Activated CD8-positive, alpha-beta memory T cell treated with anti-CD3 and anti-CD28 coated beads, Interleukin-2, amount 10 ng/mL, durations not matched to agents 7 days and 5 days (primary cell): ENCODE results near the gene NUP214. TPM values are rescaled to one million over a fixed set of nuclear protein-coding genes. Genes with fewer than 3 reads are reported as not detected.
"Not testable (repeated sequence)": the region's sequence is repeated elsewhere in the genome, so short reads cannot be mapped to it uniquely, and the experiment has no call there.

Source experiments
- ATAC-seq: fragments of 150-1000 bp; cut with Tn5 transposase; one replicate; pipeline ENCODE4 v1.10.0; 2021; ENCODE audit warnings: moderate library complexity
- CTCF ChIA-PET: fragments of 350-600 bp; sonication (Branson Sonifier 250); formaldehyde crosslinking; loops from one replicate; lab custom pipeline; 2021; ENCODE audit warnings: antibody characterized with exemption; lab: Charles Lee
- DNase-seq: peaks from one replicate; pipeline ENCODE4 v3.0.0-alpha.2; 2020
- H3K27ac Mint-ChIP-seq: one replicate; pipeline ENCODE4 v1.8.0; 2021; ENCODE audit warnings: mild to moderate bottlenecking, mixed read lengths
- H3K27me3 Mint-ChIP-seq: one replicate; pipeline ENCODE4 v1.8.0; 2021; ENCODE audit warnings: mixed read lengths
- H3K36me3 Mint-ChIP-seq: one replicate; pipeline ENCODE4 v1.8.0; 2021; ENCODE audit warnings: mild to moderate bottlenecking, mixed read lengths
- H3K4me1 Mint-ChIP-seq: one replicate; pipeline ENCODE4 v1.8.0; 2021; ENCODE audit warnings: mixed read lengths
- H3K4me3 Mint-ChIP-seq: one replicate; pipeline ENCODE4 v1.8.0; 2021; ENCODE audit warnings: mild to moderate bottlenecking, moderate library complexity, mixed read lengths
- H3K9me3 Mint-ChIP-seq: one replicate; pipeline ENCODE4 v1.8.0; 2022; ENCODE audit warnings: low read depth, mixed read lengths
- total RNA-seq, 2 experiments: library from RNA; stranded (reverse); gene quantifications; one replicate each; pipeline ENCODE4 v1.2.3, GENCODE V29; 2021

The NUP214 gene
- total RNA-seq, 2 experiments from 2014 or later: 58.3 to 79.9 TPM

GRCh38 chr9:131114084-131114535, 11.3 kb upstream of the NUP214 start:
- DNase-seq (no peak), ATAC-seq (no peak)
- Mint-ChIP-seq H3K9me3 (no peaks in the 10 kb centered on the region), H3K4me3 (no peak overlapping the region), H3K4me1 (no peaks in the 10 kb centered on the region), H3K27ac (no peak overlapping the region), H3K27me3 (peaks cover 18% of the 10 kb centered on the region), H3K36me3 (no peaks in the 10 kb centered on the region)
- CTCF ChIA-PET: no interaction called here

GRCh38 chr9:131115360-131115742, 10.0 kb upstream of the NUP214 start:
- H3K4me3 Mint-ChIP-seq, H3K36me3 Mint-ChIP-seq, DNase-seq, H3K9me3 Mint-ChIP-seq, ATAC-seq, H3K27ac Mint-ChIP-seq, CTCF ChIA-PET, H3K4me1 Mint-ChIP-seq: not testable (repeated sequence)
- H3K27me3 Mint-ChIP-seq: peaks cover 25% of the 10 kb centered on the region

GRCh38 chr9:131116281-131117120, 8.9 kb upstream of the NUP214 start:
- CTCF ChIA-PET: no interaction called here
- H3K4me3 Mint-ChIP-seq: no peak overlapping the region
- H3K4me1 Mint-ChIP-seq: no peaks in the 10 kb centered on the region
- no peaks in the 10 kb centered on the region for H3K9me3 Mint-ChIP-seq
- no peak for ATAC-seq
- DNase-seq: no peak
- no peak overlapping the region for H3K27ac Mint-ChIP-seq
- peaks cover 25% of the 10 kb centered on the region for H3K27me3 Mint-ChIP-seq
- no peaks in the 10 kb centered on the region for H3K36me3 Mint-ChIP-seq

GRCh38 chr9:131117121-131117761, 8.1 kb upstream of the NUP214 start:
- no peaks in the 10 kb centered on the region for H3K9me3 Mint-ChIP-seq
- H3K4me3 Mint-ChIP-seq: no peak overlapping the region
- H3K27ac Mint-ChIP-seq: no peak overlapping the region
- no peaks in the 10 kb centered on the region for H3K36me3 Mint-ChIP-seq
- DNase-seq (no peak), ATAC-seq (no peak)
- peaks cover 25% of the 10 kb centered on the region for H3K27me3 Mint-ChIP-seq
- CTCF ChIA-PET: no interaction called here
- no peaks in the 10 kb centered on the region for H3K4me1 Mint-ChIP-seq

- H3K36me3 Mint-ChIP-seq: no peaks in the 10 kb centered on the region
- H3K9me3 Mint-ChIP-seq: no peaks in the 10 kb centered on the region
- no peak overlapping the region for H3K27ac Mint-ChIP-seq
- ATAC-seq: no peak
- CTCF ChIA-PET: no interaction called here
- no peaks in the 10 kb centered on the region for H3K4me1 Mint-ChIP-seq
- H3K27me3 Mint-ChIP-seq: peaks cover 25% of the 10 kb centered on the region
- no peak overlapping the region for H3K4me3 Mint-ChIP-seq
- no peak for DNase-seq
Measured at GRCh38 chr9:131117762-131118145, 7.6 kb upstream of the NUP214 start.

- Mint-ChIP-seq H3K9me3 (no peaks in the 10 kb centered on the region), H3K27me3 (peaks cover 25% of the 10 kb centered on the region), H3K4me3 (no peak overlapping the region), H3K36me3 (no peaks in the 10 kb centered on the region), H3K4me1 (peaks cover under 1% of the 10 kb centered on the region), H3K27ac (no peak overlapping the region)
- DNase-seq: no peak
- no peak for ATAC-seq
- CTCF ChIA-PET: interaction anchor here (0.7 to 1.2 kb wide), 2 partner anchors 61 to 73 kb away, joined by 3 to 4 read pairs; no protein-coding TSS in a partner anchor
Measured at GRCh38 chr9:131119600-131119999, 5.8 kb upstream of the NUP214 start.

- Mint-ChIP-seq H3K4me1 (peaks cover 6% of the 10 kb centered on the region), H3K27me3 (peaks cover 25% of the 10 kb centered on the region), H3K27ac (no peak overlapping the region), H3K9me3 (no peaks in the 10 kb centered on the region), H3K36me3 (peaks cover 2% of the 10 kb centered on the region), H3K4me3 (no peak overlapping the region)
- CTCF ChIA-PET: no interaction called here
- ATAC-seq (no peak), DNase-seq (no peak)
Measured at GRCh38 chr9:131120620-131121228, 4.7 kb upstream of the NUP214 start.

GRCh38 chr9:131121346-131121745, 4.0 kb upstream of the NUP214 start:
- ATAC-seq (no peak), DNase-seq (no peak)
- Mint-ChIP-seq H3K4me1 (peaks cover 11% of the 10 kb centered on the region), H3K4me3 (no peak overlapping the region), H3K36me3 (peaks cover 2% of the 10 kb centered on the region), H3K9me3 (no peaks in the 10 kb centered on the region), H3K27me3 (peaks cover 25% of the 10 kb centered on the region), H3K27ac (no peak overlapping the region)
- CTCF ChIA-PET: no interaction called here

- Mint-ChIP-seq H3K4me3 (no peak overlapping the region), H3K9me3 (no peaks in the 10 kb centered on the region), H3K27me3 (peaks cover 20% of the 10 kb centered on the region), H3K27ac (no peak overlapping the region), H3K4me1 (peaks cover 18% of the 10 kb centered on the region), H3K36me3 (peaks cover 2% of the 10 kb centered on the region)
- no peak for ATAC-seq
- CTCF ChIA-PET: no interaction called here
- DNase-seq: no peak
Measured at GRCh38 chr9:131122158-131122557, 3.2 kb upstream of the NUP214 start.

- DNase-seq: peak; percentile 46
- peaks cover 24% of the 10 kb centered on the region for H3K36me3 Mint-ChIP-seq
- peak overlapping the region; percentile 86 for H3K4me3 Mint-ChIP-seq
- peak overlapping the region; percentile 93 for H3K27ac Mint-ChIP-seq
- ATAC-seq: no peak
- peaks cover 36% of the 10 kb centered on the region for H3K4me1 Mint-ChIP-seq
- CTCF ChIA-PET: interaction anchor here (0.8 to 2.6 kb wide), 8 partner anchors 11 to 225 kb away, joined by 3 to 10 read pairs (median 3); no protein-coding TSS in a partner anchor
- no peaks in the 10 kb centered on the region for H3K9me3 Mint-ChIP-seq
- H3K27me3 Mint-ChIP-seq: peaks cover 2% of the 10 kb centered on the region
Measured at GRCh38 chr9:131125038-131125287, 423 bp upstream of the NUP214 start.

- Mint-ChIP-seq H3K9me3 (no peaks in the 10 kb centered on the region), H3K27me3 (no peaks in the 10 kb centered on the region), H3K27ac (peak overlapping the region; percentile 93), H3K4me3 (peak overlapping the region; percentile 86), H3K36me3 (peaks cover 30% of the 10 kb centered on the region), H3K4me1 (peaks cover 38% of the 10 kb centered on the region)
- ATAC-seq (no peak), DNase-seq (no peak)
- CTCF ChIA-PET: interaction anchor here (1.0 to 2.6 kb wide), 4 partner anchors 14 to 210 kb away, joined by 3 to 10 read pairs (median 4); no protein-coding TSS in a partner anchor
Measured at GRCh38 chr9:131126059-131126426, 657 bp downstream of the NUP214 start.

- Mint-ChIP-seq H3K27me3 (no peaks in the 10 kb centered on the region), H3K27ac (no peak overlapping the region), H3K4me3 (no peak overlapping the region), H3K9me3 (no peaks in the 10 kb centered on the region), H3K36me3 (peaks cover 48% of the 10 kb centered on the region), H3K4me1 (peaks cover 38% of the 10 kb centered on the region)
- CTCF ChIA-PET: no interaction called here
- DNase-seq (no peak), ATAC-seq (no peak)
Measured at GRCh38 chr9:131129183-131129582, 3.8 kb downstream of the NUP214 start.

GRCh38 chr9:131138676-131139075, 13.3 kb downstream of the NUP214 start:
- ATAC-seq (no peak), DNase-seq (no peak)
- no peak overlapping the region for H3K27ac Mint-ChIP-seq
- no peaks in the 10 kb centered on the region for H3K27me3 Mint-ChIP-seq
- no peaks in the 10 kb centered on the region for H3K9me3 Mint-ChIP-seq
- peaks cover under 1% of the 10 kb centered on the region for H3K4me1 Mint-ChIP-seq
- H3K4me3 Mint-ChIP-seq: no peak overlapping the region
- CTCF ChIA-PET: no interaction called here
- H3K36me3 Mint-ChIP-seq: peaks cover 54% of the 10 kb centered on the region
